Activated T-helper 1 cell treated with anti-CD3 and anti-CD28 coated beads, Interleukin-12 subunit alpha, Interleukin-12 subunit beta, Interleukin-2, Interleukin-4 antibody, amounts not matched to agents 30 ng/mL and 10 ng/mL and 1 ng/mL, durations not matched to agents 14 hours and 24 hours and 36 hours (primary cell): ENCODE results near the gene C3orf18. TPM values are rescaled to one million over a fixed set of nuclear protein-coding genes. Genes with fewer than 3 reads are reported as not detected.
A peak's percentile ranks its signal among the peaks of the same experiment; 100 is the strongest.

Source experiments
- DNase-seq: peaks from one replicate; pipeline ENCODE4 v3.0.0; 2021; ENCODE audit warnings: low spot score
- H3K27ac Mint-ChIP-seq: one replicate; pipeline ENCODE4 v1.8.0; 2021; ENCODE audit warnings: mild to moderate bottlenecking, mixed read lengths
- H3K27me3 Mint-ChIP-seq: one replicate; pipeline ENCODE4 v1.8.0; 2022; ENCODE audit warnings: mild to moderate bottlenecking, moderate library complexity, mixed read lengths; ENCODE audit not compliant: insufficient read depth
- H3K36me3 Mint-ChIP-seq: one replicate; pipeline ENCODE4 v1.8.0; 2021; ENCODE audit warnings: low read depth, mixed read lengths
- H3K4me1 Mint-ChIP-seq: one replicate; pipeline ENCODE4 v1.8.0; 2021; ENCODE audit warnings: low read depth, mixed read lengths
- H3K4me3 Mint-ChIP-seq: one replicate; pipeline ENCODE4 v1.8.0; 2021; ENCODE audit warnings: mild to moderate bottlenecking, moderate library complexity, mixed read lengths
- H3K9me3 Mint-ChIP-seq: one replicate; pipeline ENCODE4 v1.8.0; 2021; ENCODE audit warnings: mixed read lengths
- intact Hi-C: fragments of 100-400 bp; cut with micrococcal nuclease; formaldehyde crosslinking; loops from one replicate; pipeline ENCODE4 v1.15.1; 2024
- total RNA-seq: library from RNA; stranded (reverse); gene quantifications from 2 replicates; pipeline ENCODE4 v1.2.3, GENCODE V29; 2022

C3orf18 gene
- 21.5 and 21.9 TPM in 2 replicates for total RNA-seq

GRCh38 chr3:50567386-50568167 lies at the start of gene C3orf18:
Gene C3orf18 (minus strand): TSS chr3:50567747. CDS start chr3:50565699, 2,048 bp downstream.
- Mint-ChIP-seq H3K27me3 (no peaks in the 10 kb centered on the region), H3K4me1 (peaks cover 72% of the 10 kb centered on the region), H3K27ac (peak within 1 kb of the TSS; percentile 97), H3K4me3 (peak within 1 kb of the TSS; percentile 97), H3K9me3 (no peaks in the 10 kb centered on the region), H3K36me3 (peaks cover 23% of the 10 kb centered on the region)
- intact Hi-C loops, result loop anchor here (1.0 to 10.0 kb wide), 7 partner anchors 202 to 1487 kb away; partner anchors contain the start of genes DUSP7, HYAL3, NAA80 and TMEM115
- DNase-seq, result peak; percentile 96

- Mint-ChIP-seq H3K4me3 (peak overlapping the region; percentile 86), H3K27ac (peak overlapping the region; percentile 85), H3K9me3 (no peaks in the 10 kb centered on the region), H3K27me3 (no peaks in the 10 kb centered on the region), H3K36me3 (peaks cover 41% of the 10 kb centered on the region), H3K4me1 (peaks cover 65% of the 10 kb centered on the region)
- DNase-seq, result peak; percentile 95
- intact Hi-C loops, result loop anchor here (1.0 to 2.0 kb wide), 12 partner anchors 8 to 1054 kb away; partner anchors contain the start of genes DOCK3, MANF, RBM15B and TEX264
These were observed 49.2 kb upstream of the C3orf18 start for GRCh38 chr3:50616770-50617095.

- peak; percentile 76 for DNase-seq
- H3K27ac Mint-ChIP-seq, result peak overlapping the region; percentile 85
- H3K4me1 Mint-ChIP-seq, result peaks cover 65% of the 10 kb centered on the region
- H3K36me3 Mint-ChIP-seq, result peaks cover 41% of the 10 kb centered on the region
- intact Hi-C loops, result loop anchor here (1.0 to 2.0 kb wide), 12 partner anchors 8 to 1055 kb away; partner anchors contain the start of genes DOCK3, MANF, RBM15B and TEX264
- H3K4me3 Mint-ChIP-seq, result peak overlapping the region; percentile 86
- no peaks in the 10 kb centered on the region for H3K27me3 Mint-ChIP-seq
- no peaks in the 10 kb centered on the region for H3K9me3 Mint-ChIP-seq
These were observed 48.6 kb upstream of the C3orf18 start for GRCh38 chr3:50616003-50616769.

GRCh38 chr3:50615190-50615589 lies 47.6 kb upstream of the C3orf18 start:
- peaks cover 43% of the 10 kb centered on the region for H3K36me3 Mint-ChIP-seq
- no peak overlapping the region for H3K27ac Mint-ChIP-seq
- intact Hi-C loops, result no loop called here
- peak overlapping the region; percentile 86 for H3K4me3 Mint-ChIP-seq
- H3K27me3 Mint-ChIP-seq, result no peaks in the 10 kb centered on the region
- no peak for DNase-seq
- H3K4me1 Mint-ChIP-seq, result peaks cover 55% of the 10 kb centered on the region
- H3K9me3 Mint-ChIP-seq, result no peaks in the 10 kb centered on the region

- DNase-seq, result no peak
- H3K4me1 Mint-ChIP-seq, result peaks cover 46% of the 10 kb centered on the region
- intact Hi-C loops, result loop anchor here (5.0 kb wide), 1 partner anchor 276 kb away; no protein-coding TSS in a partner anchor
- H3K9me3 Mint-ChIP-seq, result no peaks in the 10 kb centered on the region
- H3K27me3 Mint-ChIP-seq, result no peaks in the 10 kb centered on the region
- peaks cover 49% of the 10 kb centered on the region for H3K36me3 Mint-ChIP-seq
- peak overlapping the region; percentile 99 for H3K4me3 Mint-ChIP-seq
- H3K27ac Mint-ChIP-seq, result peak overlapping the region; percentile 98
These were observed 45.7 kb upstream of the C3orf18 start for GRCh38 chr3:50612970-50613846.

GRCh38 chr3:50612234-50612882 lies 44.8 kb upstream of the C3orf18 start:
- DNase-seq, result no peak
- intact Hi-C loops, result loop anchor here (5.0 kb wide), 1 partner anchor 275 kb away; no protein-coding TSS in a partner anchor
- no peaks in the 10 kb centered on the region for H3K27me3 Mint-ChIP-seq
- peak overlapping the region; percentile 99 for H3K4me3 Mint-ChIP-seq
- no peaks in the 10 kb centered on the region for H3K9me3 Mint-ChIP-seq
- H3K27ac Mint-ChIP-seq, result peak overlapping the region; percentile 98
- peaks cover 58% of the 10 kb centered on the region for H3K36me3 Mint-ChIP-seq
- peaks cover 54% of the 10 kb centered on the region for H3K4me1 Mint-ChIP-seq

GRCh38 chr3:50611464-50612233 lies 44.1 kb upstream of the C3orf18 start, which contains the start of gene CISH:
Gene CISH (minus strand): TSS chr3:50611774. CDS start chr3:50611650, 124 bp downstream.
- H3K9me3 Mint-ChIP-seq, result no peaks in the 10 kb centered on the region
- H3K27me3 Mint-ChIP-seq, result no peaks in the 10 kb centered on the region
- H3K4me3 Mint-ChIP-seq, result peak within 1 kb of the TSS; percentile 99
- peak; percentile 98 for DNase-seq
- H3K36me3 Mint-ChIP-seq, result peaks cover 64% of the 10 kb centered on the region
- peak within 1 kb of the TSS; percentile 98 for H3K27ac Mint-ChIP-seq
- intact Hi-C loops, result loop anchor here (1.0 to 5.0 kb wide), 5 partner anchors 10 to 274 kb away; partner anchors contain the start of genes CYB561D2, NPRL2 and TMEM115
- peaks cover 55% of the 10 kb centered on the region for H3K4me1 Mint-ChIP-seq

- Mint-ChIP-seq H3K27ac (peak overlapping the region; percentile 98), H3K36me3 (peaks cover 70% of the 10 kb centered on the region), H3K9me3 (no peaks in the 10 kb centered on the region), H3K27me3 (no peaks in the 10 kb centered on the region), H3K4me1 (peaks cover 55% of the 10 kb centered on the region), H3K4me3 (peak overlapping the region; percentile 99)
- DNase-seq, result no peak
- intact Hi-C loops, result loop anchor here (1.0 to 5.0 kb wide), 5 partner anchors 10 to 274 kb away; partner anchors contain the start of genes CYB561D2, NPRL2 and TMEM115
These were observed 43.5 kb upstream of the C3orf18 start for GRCh38 chr3:50610992-50611463.

GRCh38 chr3:50610181-50610971 lies 42.8 kb upstream of the C3orf18 start:
- H3K4me3 Mint-ChIP-seq, result peak overlapping the region; percentile 99
- peak overlapping the region; percentile 98 for H3K27ac Mint-ChIP-seq
- intact Hi-C loops, result loop anchor here (2.0 to 5.0 kb wide), 3 partner anchors 252 to 273 kb away; partner anchors contain the start of genes CYB561D2, NPRL2 and TMEM115
- no peak for DNase-seq
- H3K27me3 Mint-ChIP-seq, result no peaks in the 10 kb centered on the region
- H3K36me3 Mint-ChIP-seq, result peaks cover 77% of the 10 kb centered on the region
- no peaks in the 10 kb centered on the region for H3K9me3 Mint-ChIP-seq
- H3K4me1 Mint-ChIP-seq, result peaks cover 55% of the 10 kb centered on the region

GRCh38 chr3:50609763-50610085 lies 42.2 kb upstream of the C3orf18 start:
- peaks cover 82% of the 10 kb centered on the region for H3K36me3 Mint-ChIP-seq
- no peaks in the 10 kb centered on the region for H3K27me3 Mint-ChIP-seq
- peaks cover 57% of the 10 kb centered on the region for H3K4me1 Mint-ChIP-seq
- intact Hi-C loops, result loop anchor here (2.0 to 5.0 kb wide), 3 partner anchors 251 to 272 kb away; partner anchors contain the start of genes CYB561D2, NPRL2 and TMEM115
- peak overlapping the region; percentile 98 for H3K27ac Mint-ChIP-seq
- no peak for DNase-seq
- H3K4me3 Mint-ChIP-seq, result peak overlapping the region; percentile 99
- H3K9me3 Mint-ChIP-seq, result no peaks in the 10 kb centered on the region
